Measurements from ENCODE around the gene ANKRD33B. TPM values are rescaled to one million over a fixed set of nuclear protein-coding genes. Genes with fewer than 3 reads are reported as not detected.

Gene ANKRD33B
- total RNA-seq, 3 donors from 2014 or later (not counting 1 experiment from before 2014, with no cell fraction given) = 2.4 to 4.3 (median 3.9) TPM

- 36% methylated on average over 14 of the region's 14 CpGs for WGBS (ENCODE audit: insufficient coverage)
- Mint-ChIP-seq H3K27me3 (ENCODE audit: low read depth in 2 of 2) (no peaks in the 10 kb centered on the region), H3K9me3 (no peaks in the 10 kb centered on the region), H3K36me3 (no peaks in the 10 kb centered on the region), H3K4me1 (peaks cover 35 to 39% of the 10 kb centered on the region in 2 donors), H3K4me3 (peak overlapping the region; percentile 47), H3K27ac (peak overlapping the region; percentile 14 to 82)
- DNase-seq (peak in 1 of 2 donors; percentile 25), ATAC-seq (peak; percentile 33 to 70 (median 50))
- TF ChIP-seq CTCF (IDR thresholded peaks at IDR 0.05) = peak; percentile 24
- Histone ChIP-seq H3K9me3 (ENCODE audit: control insufficient read depth, insufficient read depth, low read length) (no peaks in the 10 kb centered on the region), H3K27ac (ENCODE audit: low read length) (no peak overlapping the region), H3K4me3 (ENCODE audit: low read length) (no peak overlapping the region), H3K27me3 (ENCODE audit: control insufficient read depth, insufficient read depth, low read length) (no peaks in the 10 kb centered on the region), H3K4me1 (ENCODE audit: control insufficient read depth, insufficient read depth, low read length) (peaks cover 15% of the 10 kb centered on the region), H3K36me3 (ENCODE audit: control insufficient read depth, insufficient read depth, low read length) (no peaks in the 10 kb centered on the region)
- intact Hi-C loops (cut with micrococcal nuclease) = loop anchor here (10.0 kb wide), 1 partner anchor 250 kb away; the partner anchor contains the start of gene ROPN1L
Measured at GRCh38 chr5:10695055-10695649, 131.3 kb downstream of the ANKRD33B start.

- Histone ChIP-seq H3K27me3 (ENCODE audit: control insufficient read depth, insufficient read depth, low read length) (no peaks in the 10 kb centered on the region), H3K36me3 (ENCODE audit: control insufficient read depth, insufficient read depth, low read length) (no peaks in the 10 kb centered on the region), H3K4me1 (ENCODE audit: control insufficient read depth, insufficient read depth, low read length) (peaks cover 15% of the 10 kb centered on the region), H3K27ac (ENCODE audit: low read length) (no peak overlapping the region), H3K9me3 (ENCODE audit: control insufficient read depth, insufficient read depth, low read length) (no peaks in the 10 kb centered on the region), H3K4me3 (ENCODE audit: low read length) (no peak overlapping the region)
- H3K4me3 Mint-ChIP-seq = peak overlapping the region; percentile 37
- no peaks in the 10 kb centered on the region for H3K27me3 Mint-ChIP-seq (ENCODE audit: low read depth in 2 of 2)
- intact Hi-C loops (cut with micrococcal nuclease) = loop anchor here (10.0 kb wide), 1 partner anchor 251 kb away; the partner anchor contains the start of gene ROPN1L
- no peaks in the 10 kb centered on the region for H3K36me3 Mint-ChIP-seq
- no peaks in the 10 kb centered on the region for H3K9me3 Mint-ChIP-seq
- no peak for TF ChIP-seq CTCF (IDR thresholded peaks at IDR 0.05)
- ATAC-seq (peak; percentile 65 to 91 (median 83)), DNase-seq (peak in 1 of 2 donors; percentile 20)
- peaks cover 37 to 42% of the 10 kb centered on the region in 2 donors for H3K4me1 Mint-ChIP-seq
- H3K27ac Mint-ChIP-seq = peak overlapping the region; percentile 14 to 82
- WGBS (ENCODE audit: insufficient coverage) = 58% methylated on average over 5 of the region's 7 CpGs
Measured at GRCh38 chr5:10695759-10696543, 132.1 kb downstream of the ANKRD33B start.

GRCh38 chr5:10699281-10699874 lies 135.5 kb downstream of the ANKRD33B start:
- Mint-ChIP-seq H3K27ac (peak overlapping the region in 1 of 2 donors; percentile 14), H3K9me3 (no peaks in the 10 kb centered on the region), H3K36me3 (no peaks in the 10 kb centered on the region), H3K4me3 (no peak overlapping the region), H3K4me1 (peaks cover 41 to 45% of the 10 kb centered on the region in 2 donors), H3K27me3 (ENCODE audit: low read depth in 2 of 2) (no peaks in the 10 kb centered on the region)
- peaks cover 23% of the 10 kb centered on the region for H3K4me1 ChIP-seq (ENCODE audit: control insufficient read depth, insufficient read depth, low read length)
- H3K27me3 ChIP-seq (ENCODE audit: control insufficient read depth, insufficient read depth, low read length) = no peaks in the 10 kb centered on the region
- H3K36me3 ChIP-seq (ENCODE audit: control insufficient read depth, insufficient read depth, low read length) = no peaks in the 10 kb centered on the region
- 72% methylated on average over 4 of the region's 5 CpGs for WGBS (ENCODE audit: insufficient coverage)
- intact Hi-C loops (cut with micrococcal nuclease) = loop anchor here (10.0 kb wide), 1 partner anchor 255 kb away; the partner anchor contains the start of gene ROPN1L
- no peak for TF ChIP-seq CTCF (IDR thresholded peaks at IDR 0.05)
- ATAC-seq (no peak), DNase-seq (no peak)
- no peaks in the 10 kb centered on the region for H3K9me3 ChIP-seq (ENCODE audit: control insufficient read depth, insufficient read depth, low read length)
- no peak overlapping the region for H3K4me3 ChIP-seq (ENCODE audit: low read length)
- H3K27ac ChIP-seq (ENCODE audit: low read length) = no peak overlapping the region
